SIG-M5 treated with dmso at 0.1 percent for 504 hours (cell line): ENCODE measurements around the gene ARL13A.
"Not testable (repeated sequence)": the region's sequence is repeated elsewhere in the genome, so short reads cannot be mapped to it uniquely, and the experiment has no call there.

ENCODE experiments used
- DNase-seq: peaks from one replicate; lab custom pipeline; 2025; ENCODE audit not compliant: unreplicated experiment; lab: John Stamatoyannopoulos, UW

Gene ARL13A

DNA sequence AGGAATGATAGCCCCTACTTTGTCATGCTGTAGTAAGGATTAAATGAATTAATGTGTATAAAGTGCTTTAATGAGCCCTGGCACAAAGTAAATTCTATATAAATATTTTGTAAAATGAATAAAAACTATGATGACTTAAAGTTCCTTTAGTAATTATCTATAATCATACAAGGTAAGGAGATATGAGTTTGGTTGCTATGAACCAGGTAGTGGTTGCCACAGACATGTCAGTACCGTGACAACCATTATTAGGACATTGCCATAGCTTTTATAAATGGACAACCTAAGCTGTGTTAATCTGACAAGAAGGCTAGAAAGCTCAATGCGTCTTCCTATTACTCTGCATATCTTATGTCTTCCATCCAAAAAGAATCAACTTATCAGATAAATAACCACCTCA is at the start of gene ARL13A:
TSS of gene ARL13A (plus strand) at position 301 of the 400 bp plus-strand sequence. CDS start 3,982 bp downstream, outside the sequence.
- DNase-seq: no peak

DNA sequence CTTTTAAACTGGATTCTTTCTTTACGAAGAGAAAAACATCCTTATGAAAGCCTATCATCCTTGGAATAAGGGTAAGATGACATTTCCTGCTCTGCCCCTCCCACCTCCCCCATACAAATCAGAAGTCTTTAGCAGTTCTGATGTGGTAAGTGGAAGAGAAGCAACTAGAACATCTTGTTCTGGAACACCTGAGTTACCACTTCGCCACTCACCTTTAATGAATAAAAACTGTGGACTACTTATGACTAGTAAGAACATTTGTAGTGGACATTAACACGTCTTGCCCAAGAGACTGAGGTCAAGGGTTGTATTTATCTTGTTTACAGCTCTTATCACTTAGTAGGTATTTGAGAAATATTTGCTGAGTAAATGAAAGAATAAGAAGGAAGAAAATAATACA is 45.1 kb upstream of the ARL13A start:
- DNase-seq: no peak

DNA sequence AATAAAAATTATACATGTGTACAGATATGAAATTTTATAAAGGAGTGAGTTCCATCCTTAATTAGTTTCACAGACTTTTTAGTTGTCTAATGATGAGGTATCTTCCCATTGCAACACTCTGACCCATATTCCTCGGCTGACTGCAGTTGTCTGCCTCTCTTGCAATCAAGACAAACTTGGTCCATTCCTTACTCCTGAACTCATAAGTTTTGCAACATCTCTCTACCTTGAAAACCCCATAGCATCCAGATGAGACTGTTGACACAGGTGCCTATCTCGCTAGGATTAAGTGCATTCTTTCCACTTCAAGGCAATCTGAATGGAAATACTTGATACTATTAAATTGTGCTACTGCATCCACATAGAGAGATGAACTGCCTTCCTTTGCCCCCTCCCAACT is 43.1 kb upstream of the ARL13A start:
- DNase-seq: no peak

DNA sequence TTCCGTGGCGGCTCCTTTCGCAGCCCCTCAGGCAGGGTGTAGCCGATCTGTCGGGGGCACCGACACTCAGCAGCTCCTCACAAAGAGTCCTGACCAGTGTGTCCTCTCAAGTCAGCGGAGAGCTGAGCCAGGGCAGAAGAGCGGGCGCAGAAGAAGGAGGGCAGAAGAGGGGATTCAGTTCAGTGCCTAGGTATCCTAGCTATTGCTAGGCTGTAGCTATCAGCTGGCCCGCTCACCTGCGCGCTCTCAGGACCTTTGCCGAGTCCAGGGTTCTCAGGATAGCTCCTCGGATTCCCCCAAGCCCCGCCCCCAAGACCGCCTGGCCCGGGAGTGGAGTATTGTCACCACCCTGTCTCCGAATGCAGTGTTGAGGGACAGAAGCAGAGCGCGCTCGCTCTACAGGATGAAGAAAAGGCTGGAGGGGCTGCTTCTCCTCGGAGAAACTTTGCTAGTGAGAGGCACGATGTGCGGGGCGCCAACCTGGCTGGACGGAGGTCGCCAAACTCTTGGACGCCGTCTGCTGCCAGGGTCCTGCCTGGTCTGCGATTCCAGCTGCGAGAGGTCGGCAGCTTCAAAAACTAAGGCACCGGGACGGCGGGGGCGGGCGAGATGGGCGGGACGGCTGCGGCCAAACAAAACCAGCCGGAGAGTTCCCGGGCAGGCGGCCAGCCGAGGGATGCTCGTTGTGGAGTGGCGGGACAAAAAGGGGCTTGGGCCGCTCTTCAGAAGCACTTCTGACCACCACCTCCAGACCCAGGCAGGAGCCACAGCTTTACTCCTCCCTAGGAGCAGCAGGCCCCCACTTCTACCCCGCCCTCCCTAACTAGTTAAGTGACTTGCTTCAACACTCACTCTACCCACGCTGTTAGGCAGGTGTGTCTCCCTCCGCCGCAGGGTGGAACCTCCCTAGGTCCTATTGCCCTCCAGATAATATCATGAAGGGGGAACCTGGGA is 40.6 kb upstream of the ARL13A start, which contains the start of gene XKRX:
TSS of gene XKRX (minus strand) at position 258 of the 954 bp plus-strand sequence. CDS start 613 bp downstream, outside the sequence.
- DNase-seq: no peak

DNA sequence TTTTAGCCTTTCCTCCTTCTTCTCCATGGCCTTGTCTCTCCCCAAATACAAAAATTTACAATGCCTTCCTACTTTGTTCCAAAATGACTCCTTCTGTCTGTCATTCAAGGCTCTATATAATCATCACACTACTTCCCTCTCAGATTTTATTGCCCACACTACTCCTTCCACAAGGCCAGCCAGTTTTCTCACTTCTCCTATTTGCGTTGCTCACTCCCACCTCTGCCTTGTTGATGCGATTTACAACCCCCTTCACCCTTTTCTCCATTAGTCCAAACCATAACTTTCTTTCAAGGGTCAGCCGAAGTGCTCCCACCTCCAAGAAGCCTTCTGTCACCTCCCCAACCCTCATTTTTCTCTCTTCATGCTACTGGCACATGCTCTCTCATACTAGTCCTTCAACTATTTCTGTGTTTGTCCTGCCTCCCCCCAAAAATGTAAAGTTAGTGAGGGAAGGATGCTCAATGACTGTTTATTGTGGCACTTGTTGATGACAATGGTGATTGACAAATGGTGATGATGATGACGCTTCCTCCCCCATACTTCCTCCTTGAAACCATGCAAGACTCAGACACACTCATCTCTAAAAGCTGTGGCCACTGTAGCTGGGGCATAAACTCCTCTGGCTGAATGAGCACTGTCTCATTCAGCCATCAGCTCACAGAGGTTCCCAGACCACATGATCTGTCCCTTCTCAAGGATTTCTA is 38.1 kb upstream of the ARL13A start:
- no peak for DNase-seq

DNA sequence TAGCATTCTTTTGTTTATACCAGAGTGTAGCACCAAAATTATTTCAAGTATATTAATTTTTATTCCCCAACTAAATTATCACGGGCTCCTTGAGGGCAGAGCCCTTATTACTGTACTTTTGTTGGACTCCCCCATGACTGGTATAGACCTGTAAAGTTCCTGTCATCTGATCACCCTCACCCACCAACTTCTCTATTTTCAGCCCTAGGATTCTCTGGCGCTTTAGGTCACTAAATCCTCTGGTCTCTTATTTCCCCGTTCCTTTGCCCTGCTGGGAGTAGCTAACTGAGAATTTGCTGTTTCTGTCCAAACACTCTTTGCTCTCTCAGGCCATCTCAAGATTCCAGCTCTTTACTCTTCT is 37.6 kb upstream of the ARL13A start:
- no peak for DNase-seq

DNA sequence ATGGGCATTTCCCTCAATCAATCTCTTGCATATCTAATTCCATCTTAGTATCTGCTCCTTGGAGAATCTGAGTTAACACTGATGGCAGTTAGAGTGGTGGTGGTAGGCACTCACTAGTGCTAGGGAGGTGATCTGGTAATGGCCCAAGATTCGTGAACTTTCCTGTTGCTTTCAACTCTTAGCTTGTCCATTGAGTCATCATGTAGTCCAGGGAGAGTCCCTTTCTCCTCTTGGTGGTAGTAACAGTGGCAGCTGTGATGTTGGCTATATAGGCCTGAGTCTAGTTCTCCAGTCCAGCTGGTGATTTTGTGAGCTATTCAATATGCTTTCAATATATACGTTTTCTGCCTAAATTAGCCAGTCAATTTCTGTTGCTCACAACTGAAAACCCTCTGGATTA is 33.7 kb upstream of the ARL13A start:
- no peak for DNase-seq

DNA sequence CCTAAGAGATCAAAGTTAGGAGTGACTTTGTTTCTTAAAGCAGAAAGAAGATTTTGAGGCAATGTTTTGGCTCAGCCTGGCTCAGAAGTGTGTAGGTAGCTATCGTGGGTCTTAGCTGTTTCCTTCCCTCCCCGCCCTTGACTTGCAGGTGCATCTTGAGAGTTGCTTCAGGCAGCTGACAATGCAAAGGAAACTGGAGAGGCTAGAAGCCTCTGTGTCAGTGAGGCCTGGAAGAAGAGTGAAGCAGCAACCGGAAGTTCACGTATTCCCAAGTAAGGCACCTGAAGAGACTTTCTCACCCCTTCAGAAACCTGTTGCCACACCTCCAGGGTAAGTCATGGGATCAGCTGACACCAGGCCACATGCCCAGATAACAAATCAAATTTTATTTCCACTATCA is 30.2 kb upstream of the ARL13A start:
- no peak for DNase-seq

DNA sequence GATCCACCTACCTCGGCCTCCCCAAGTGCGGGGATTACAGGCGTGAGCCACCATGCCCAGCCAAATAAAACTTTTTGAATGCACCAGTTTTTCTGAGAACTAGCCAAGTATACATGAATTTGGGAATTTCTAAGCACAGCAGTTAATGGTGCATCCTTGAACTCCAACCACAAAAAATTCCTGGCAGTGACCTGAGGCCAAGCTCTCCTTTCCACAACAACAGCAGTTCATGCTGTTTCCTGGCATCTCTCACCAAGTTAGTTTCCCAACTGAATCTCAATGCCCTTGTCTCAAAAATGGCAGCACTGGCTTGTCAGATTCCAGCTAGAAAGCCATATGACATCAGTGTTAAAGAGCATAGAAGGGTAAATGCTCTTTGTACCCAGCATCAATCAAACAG is 24.9 kb upstream of the ARL13A start:
- DNase-seq: no peak

DNA sequence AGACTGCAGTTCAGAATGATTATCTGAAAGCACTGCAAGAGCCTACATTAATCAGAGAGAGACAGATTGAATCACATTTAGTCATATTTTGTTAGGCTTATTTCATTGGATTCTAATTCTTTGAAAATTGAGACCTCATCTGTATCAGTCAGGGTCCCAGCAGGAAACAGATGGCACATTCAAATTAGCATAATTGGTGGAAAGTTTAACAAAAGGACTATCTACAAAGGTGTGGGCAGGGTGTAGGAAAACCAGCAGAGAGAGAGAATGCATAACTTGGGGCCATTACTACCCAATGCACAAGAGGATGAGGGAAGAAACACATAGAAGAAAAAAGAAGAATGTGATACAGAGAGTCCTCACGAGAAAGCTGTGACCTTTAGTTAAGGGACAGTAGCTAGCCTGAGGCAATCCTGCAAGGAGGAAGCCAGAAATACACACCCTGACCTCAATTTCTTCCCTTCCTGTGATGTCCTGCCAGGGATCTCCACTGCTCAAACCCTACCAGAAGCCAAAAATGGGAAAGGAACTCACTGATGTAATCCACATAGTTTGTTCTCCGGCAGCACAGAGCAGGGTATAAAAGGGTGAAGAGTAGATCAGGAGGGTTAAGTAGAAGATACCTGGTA is 23.1 kb upstream of the ARL13A start:
- DNase-seq: no peak

DNA sequence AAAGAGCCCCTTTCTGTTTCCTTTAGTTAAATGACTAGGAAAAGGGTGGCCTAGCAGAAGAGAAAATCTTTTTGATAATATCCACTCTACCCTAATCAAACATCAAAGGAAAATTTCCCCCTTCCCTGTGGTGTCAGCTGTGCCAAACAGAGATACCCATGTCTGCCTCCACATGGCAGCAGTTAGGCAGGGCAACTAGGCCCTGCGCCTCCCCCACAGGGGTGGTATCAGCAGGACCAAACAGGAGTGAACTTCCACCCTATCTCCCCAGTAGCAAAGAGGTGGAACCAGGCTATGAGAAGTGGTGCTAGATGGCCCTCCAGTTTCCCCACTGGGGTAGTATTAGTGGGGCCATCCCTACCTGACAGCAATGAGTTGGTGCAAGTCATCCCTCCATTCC is 21.0 kb upstream of the ARL13A start:
- no peak for DNase-seq

DNA sequence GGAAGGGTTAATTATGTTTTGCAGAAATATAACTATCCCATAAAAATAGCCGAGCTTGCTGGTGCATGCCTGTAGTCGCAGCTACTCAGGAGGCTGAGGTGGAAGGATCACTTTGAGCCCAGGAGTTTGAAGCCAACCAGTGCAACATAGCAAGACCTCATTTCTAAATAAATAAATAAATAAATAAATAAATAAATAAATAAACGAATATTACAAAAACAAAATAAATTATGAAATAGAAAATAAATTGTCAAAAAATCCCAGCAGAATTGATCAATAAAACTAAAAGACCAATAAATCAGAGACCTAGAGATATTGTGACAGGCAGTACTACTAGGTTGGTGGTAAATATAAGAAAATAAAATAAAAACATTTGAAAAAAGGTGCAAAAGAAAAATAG is 6.7 kb upstream of the ARL13A start:
- no peak for DNase-seq

DNA sequence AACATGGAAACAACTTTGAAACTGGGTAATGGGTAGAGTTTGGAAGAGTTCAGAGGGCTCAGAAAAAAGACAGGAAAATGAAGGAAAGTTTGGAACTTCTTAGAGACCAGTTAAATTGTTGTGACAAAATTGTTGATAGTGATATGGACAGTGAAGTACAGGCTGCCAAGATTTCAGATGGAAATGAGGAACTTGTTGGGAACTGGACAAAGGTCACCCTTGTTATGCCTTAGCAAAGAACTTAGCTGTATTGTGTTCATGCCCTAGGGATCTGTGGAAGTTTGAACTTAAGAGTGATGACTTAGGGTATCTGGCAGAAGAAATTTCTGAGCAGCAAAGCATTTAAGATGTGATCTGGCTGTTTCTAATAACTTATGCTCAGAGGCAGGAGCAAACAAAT is 5.1 kb upstream of the ARL13A start:
- no peak for DNase-seq

DNA sequence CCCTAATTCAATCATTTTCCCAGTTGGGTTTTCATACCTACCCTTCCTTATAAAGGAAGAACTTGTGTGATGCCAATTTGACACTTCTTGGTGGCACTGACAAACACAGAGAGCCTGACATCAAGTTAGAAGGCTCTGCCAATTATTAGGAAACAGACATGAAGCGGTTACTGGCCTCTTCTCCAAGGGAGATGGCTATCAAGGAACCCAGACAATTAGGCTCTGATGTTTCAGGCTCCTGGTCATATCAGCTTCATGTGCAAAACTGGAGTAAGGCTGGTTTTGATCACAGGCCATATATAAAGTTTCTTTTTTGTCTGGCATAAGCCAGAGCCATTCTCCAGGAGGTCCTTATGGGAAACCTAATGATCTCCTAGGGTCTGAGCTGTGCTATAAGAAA is 428 bp downstream of the ARL13A start:
- no peak for DNase-seq

DNA sequence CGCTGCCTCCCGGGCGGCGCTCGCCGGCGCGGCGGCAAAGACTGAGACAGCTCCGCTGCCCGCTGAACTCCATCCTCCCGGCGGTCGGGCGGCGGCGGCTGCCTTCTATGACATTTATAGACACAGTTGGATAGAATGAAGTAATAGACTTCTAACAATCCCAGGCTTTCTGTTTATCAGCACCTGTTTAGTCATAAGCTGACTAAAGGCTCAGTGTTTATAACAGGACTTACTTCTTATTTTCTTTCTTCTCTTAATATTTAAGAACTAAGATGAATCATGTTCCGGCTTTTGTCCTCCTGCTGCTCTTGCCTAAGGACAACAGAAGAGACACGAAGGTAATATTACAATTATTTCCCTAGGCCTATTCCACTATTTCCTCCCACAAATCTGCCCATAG is 3.9 kb downstream of the ARL13A start:
- DNase-seq: no peak

DNA sequence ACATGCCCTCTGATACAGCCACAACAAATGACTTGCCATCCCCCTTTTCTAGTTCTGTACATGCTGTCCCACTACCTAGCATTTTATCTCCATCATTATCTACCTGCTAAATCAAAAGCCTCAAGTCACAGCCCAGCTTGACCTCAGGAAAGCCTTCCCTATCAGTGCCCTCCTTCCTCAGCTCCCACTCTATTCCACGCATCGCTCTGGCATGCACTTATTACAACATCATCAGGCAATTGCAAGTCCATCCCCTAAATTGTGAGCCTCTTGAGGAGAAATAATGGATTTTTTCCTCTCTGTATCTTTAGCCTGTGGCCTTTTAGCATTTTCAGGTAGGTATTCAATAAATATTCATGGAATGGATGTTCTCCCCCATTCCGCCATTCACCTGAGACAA is 5.7 kb downstream of the ARL13A start:
- no peak for DNase-seq

DNA sequence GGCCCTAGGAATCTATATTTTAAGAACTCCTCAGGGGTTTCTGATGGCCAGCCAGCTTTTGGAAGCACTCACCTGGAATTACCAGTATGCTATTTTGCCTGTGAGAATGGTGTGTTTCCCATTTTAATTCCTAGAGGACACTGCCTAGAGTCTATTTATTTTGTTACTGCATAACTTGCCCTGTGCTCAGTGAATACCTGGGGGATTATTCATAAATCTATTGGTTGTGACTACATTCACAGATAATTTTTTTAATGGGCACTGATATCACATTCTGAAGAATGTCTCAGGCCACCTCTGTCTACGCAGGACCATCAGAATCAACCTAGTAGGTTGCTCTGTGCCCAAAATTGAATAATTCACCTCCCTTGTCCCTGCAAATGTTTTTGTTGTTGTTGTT is 6.7 kb downstream of the ARL13A start:
- no peak for DNase-seq

DNA sequence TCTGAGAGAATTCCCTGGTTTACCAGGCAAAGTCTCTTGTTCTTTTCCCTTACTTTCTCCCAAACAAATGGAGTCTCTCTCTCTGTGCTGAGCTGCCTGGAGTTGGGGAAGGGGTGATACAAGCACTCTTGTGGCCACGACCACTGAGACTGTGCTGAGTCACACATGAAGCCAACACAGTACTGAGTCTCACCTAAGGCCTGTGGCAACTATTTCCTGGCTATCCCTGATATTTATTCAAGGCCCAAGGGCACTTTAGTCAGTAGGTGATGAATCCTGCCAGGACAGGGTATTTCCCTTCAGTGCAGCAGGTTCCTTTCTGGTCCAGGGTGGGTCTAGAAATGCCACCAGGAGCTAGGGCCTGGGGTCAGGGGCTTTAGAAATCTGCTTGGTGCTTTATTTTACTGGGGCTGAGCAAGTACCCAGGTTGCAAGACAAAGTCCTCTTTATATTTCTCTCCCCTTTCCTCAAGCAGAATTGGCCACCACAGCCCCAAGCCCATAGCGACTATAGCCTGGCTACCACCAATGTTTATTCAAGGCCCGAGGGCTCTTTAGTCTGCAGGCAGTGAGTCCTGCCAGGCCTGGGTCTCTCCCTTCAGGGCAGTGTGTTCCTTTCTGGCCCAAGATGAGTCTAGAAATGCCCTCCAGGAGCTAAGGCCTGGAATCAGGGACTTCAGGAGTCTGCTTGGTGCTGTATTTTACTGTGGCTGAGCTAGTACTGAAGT is 10.5 kb downstream of the ARL13A start:
- no peak for DNase-seq

DNA sequence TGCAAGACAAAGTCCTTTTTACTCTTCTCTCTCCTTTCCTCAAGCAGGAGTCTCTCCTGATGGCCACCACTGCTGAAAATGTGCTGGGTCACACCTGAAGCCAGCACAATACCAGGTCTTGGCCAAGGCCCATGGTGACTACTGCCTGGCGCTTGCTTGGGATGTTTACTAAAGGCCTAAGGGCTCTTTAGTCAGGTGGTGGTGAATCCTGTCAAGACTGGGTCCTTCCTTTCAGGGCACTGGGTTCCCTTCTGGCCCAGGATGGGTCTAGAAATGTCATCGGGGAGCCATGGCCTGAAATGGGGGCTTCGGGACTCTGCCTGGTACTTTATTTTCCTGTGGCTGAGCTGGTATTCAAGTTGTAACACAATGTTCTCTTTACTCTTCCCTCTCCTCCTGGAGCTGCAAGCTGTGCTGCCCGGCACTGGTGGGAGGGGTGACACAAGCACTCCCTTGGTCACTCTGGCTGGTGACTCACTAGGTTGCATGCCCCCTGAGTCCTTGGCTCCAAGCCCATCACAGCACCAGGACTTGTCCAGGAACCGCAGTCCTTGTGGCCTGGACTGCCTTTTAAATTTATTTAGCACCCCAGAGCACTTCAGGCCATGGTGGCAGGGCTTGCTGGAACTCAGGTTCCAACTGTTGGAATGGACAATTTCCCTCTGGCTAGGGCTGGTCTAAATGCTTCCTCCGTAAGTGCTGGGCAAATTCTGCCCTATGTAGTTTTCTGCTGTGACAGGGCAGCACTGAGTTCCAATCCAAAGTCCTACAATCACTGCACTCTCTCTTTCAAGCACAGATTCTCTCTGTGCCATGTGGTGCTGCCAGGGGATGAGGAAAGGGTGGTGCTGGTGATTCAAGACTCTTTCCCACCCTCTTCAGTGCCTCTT is 11.3 kb downstream of the ARL13A start:
- DNase-seq: no peak

DNA sequence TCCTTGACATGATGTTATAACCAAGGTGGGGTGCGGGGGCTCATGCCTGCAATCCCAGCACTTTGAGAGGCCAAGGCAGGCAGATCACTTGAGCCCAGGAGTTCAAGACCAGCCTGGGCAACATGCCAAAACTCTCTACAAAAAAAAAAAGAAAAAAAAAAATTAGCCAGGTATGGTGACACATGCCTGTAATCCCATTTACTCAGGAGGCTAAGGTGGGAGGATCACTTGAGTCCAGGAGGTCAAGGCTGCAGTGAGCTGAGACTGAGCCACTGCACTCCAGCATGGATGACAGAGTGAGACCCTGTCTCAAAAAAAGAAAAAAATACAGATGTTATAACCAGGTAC is 12.0 kb downstream of the ARL13A start:
- not testable (repeated sequence) for DNase-seq
